ENCODE measurements around the gene MILR1. TPM values are rescaled to one million over a fixed set of nuclear protein-coding genes. Genes with fewer than 3 reads are reported as not detected.

Gene MILR1
- total RNA-seq (1 to 10 TPM; 8.8 to 8.9 TPM), polyA plus RNA-seq (ENCODE audit: insufficient read length in 2 of 2) (1 to 10 TPM; 5.6 to 7.7 TPM)
- long read RNA-seq, donor 1 = 0 reads
- long read RNA-seq, donor 2 = 0 reads
- long read RNA-seq, donor 3, partial matches to known transcripts = 0 of 1 reads
- long read RNA-seq, donor 3, other reads (novel, unspliced or antisense) = 0 of 1 reads
- long read RNA-seq, donor 4 = 0 reads

DNA sequence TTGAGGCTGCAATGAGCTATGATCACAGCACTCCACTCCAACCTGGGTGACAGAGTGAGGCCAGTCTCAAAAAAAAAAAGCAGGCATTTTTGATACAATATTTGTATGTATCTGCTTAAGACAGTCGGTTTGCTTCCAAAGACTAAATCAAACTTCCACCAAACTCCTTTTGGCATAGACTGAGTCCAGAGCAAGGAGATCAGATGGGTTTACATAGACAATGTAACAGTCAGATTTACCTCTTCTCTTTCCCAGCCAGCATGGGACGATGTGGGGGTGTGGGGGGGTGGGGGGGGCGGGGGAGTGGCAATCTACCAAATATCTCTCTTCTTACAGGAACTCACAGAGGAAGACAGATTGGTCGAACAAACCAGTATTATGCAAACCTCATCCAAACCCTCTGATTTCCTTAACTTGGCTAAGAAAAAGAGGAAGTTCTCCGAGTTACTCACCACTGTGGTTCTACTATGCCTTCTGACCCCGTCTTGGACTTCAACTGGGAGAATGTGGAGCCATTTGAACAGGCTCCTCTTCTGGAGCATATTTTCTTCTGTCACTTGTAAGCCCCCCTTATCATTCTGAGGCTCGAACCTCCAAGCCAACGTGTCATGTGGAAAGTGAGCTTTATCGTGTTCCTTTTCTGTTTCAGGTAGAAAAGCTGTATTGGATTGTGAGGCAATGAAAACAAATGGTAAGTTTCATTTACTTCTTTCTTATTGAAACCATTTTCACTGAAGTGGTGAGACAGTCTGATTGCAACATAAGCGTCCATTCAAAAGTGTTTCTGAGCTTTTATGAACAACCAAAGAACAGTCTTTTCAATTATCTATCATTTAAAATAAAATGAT, at the start of gene MILR1:
Gene MILR1 (plus strand): TSS at position 451 of the 848 bp plus-strand sequence. CDS start 54 bp downstream, at position 505.
- no peak within 1 kb of the TSS for H3K4me3 ChIP-seq (ENCODE audit: low read depth, low read length)
- no peaks in the 10 kb centered on the region for H3K27me3 ChIP-seq (ENCODE audit: control insufficient read depth, insufficient read depth, low read length)
- no peaks in the 10 kb centered on the region for H3K36me3 ChIP-seq (ENCODE audit: control insufficient read depth, insufficient read depth, low read length)
- no peaks in the 10 kb centered on the region for H3K9me3 ChIP-seq (ENCODE audit: control insufficient read depth, insufficient read depth, low read length)
- 67% methylated on average over 1 of the region's 10 CpGs for WGBS (ENCODE audit: insufficient coverage)
- H3K4me1 ChIP-seq (ENCODE audit: control insufficient read depth, insufficient read depth, low read length) = no peaks in the 10 kb centered on the region
- H3K27ac ChIP-seq (ENCODE audit: low read depth, low read length) = no peak within 1 kb of the TSS
- DNase-seq (ENCODE audit: low read depth in 4 of 6, low spot score in 6 of 6) = peak in 1 of 6 donors; percentile 22

GRCh38 chr17:64399767-64400156, 49.2 kb upstream of the MILR1 start:
- no peak for DNase-seq (ENCODE audit: low read depth in 4 of 6, low spot score in 6 of 6)
- H3K4me3 ChIP-seq (ENCODE audit: low read depth, low read length) = no peak overlapping the region

GRCh38 chr17:64400642-64401041, 48.3 kb upstream of the MILR1 start:
- Histone ChIP-seq H3K27ac (ENCODE audit: low read depth, low read length) (no peak overlapping the region), H3K4me3 (ENCODE audit: low read depth, low read length) (no peak overlapping the region), H3K4me1 (ENCODE audit: control insufficient read depth, insufficient read depth, low read length) (no peaks in the 10 kb centered on the region), H3K36me3 (ENCODE audit: control insufficient read depth, insufficient read depth, low read length) (no peaks in the 10 kb centered on the region), H3K27me3 (ENCODE audit: control insufficient read depth, insufficient read depth, low read length) (no peaks in the 10 kb centered on the region), H3K9me3 (ENCODE audit: control insufficient read depth, insufficient read depth, low read length) (no peaks in the 10 kb centered on the region)
- no peak for DNase-seq (ENCODE audit: low read depth in 4 of 6, low spot score in 6 of 6)
- no CpG with 5 or more reads among the region's 7 CpGs for WGBS (ENCODE audit: insufficient coverage)

More at GRCh38 chr17:64399767-64400156, 49.2 kb upstream of the MILR1 start:
- 100% methylated on average over 1 of the region's 1 CpG for WGBS (ENCODE audit: insufficient coverage)
- H3K9me3 ChIP-seq (ENCODE audit: control insufficient read depth, insufficient read depth, low read length) = no peaks in the 10 kb centered on the region
- no peaks in the 10 kb centered on the region for H3K4me1 ChIP-seq (ENCODE audit: control insufficient read depth, insufficient read depth, low read length)
- H3K36me3 ChIP-seq (ENCODE audit: control insufficient read depth, insufficient read depth, low read length) = no peaks in the 10 kb centered on the region
- H3K27me3 ChIP-seq (ENCODE audit: control insufficient read depth, insufficient read depth, low read length) = no peaks in the 10 kb centered on the region
- H3K27ac ChIP-seq (ENCODE audit: low read depth, low read length) = no peak overlapping the region

- H3K27me3 ChIP-seq (ENCODE audit: control insufficient read depth, insufficient read depth, low read length) = no peaks in the 10 kb centered on the region
- DNase-seq (ENCODE audit: low read depth in 4 of 6, low spot score in 6 of 6) = no peak
- 70% methylated on average over 4 of the region's 8 CpGs for WGBS (ENCODE audit: insufficient coverage)
- H3K4me1 ChIP-seq (ENCODE audit: control insufficient read depth, insufficient read depth, low read length) = no peaks in the 10 kb centered on the region
- H3K36me3 ChIP-seq (ENCODE audit: control insufficient read depth, insufficient read depth, low read length) = no peaks in the 10 kb centered on the region
- no peak overlapping the region for H3K4me3 ChIP-seq (ENCODE audit: low read depth, low read length)
- no peak overlapping the region for H3K27ac ChIP-seq (ENCODE audit: low read depth, low read length)
- H3K9me3 ChIP-seq (ENCODE audit: control insufficient read depth, insufficient read depth, low read length) = no peaks in the 10 kb centered on the region
Observed at GRCh38 chr17:64401244-64401860, 47.6 kb upstream of the MILR1 start.

GRCh38 chr17:64401941-64402340, 47.0 kb upstream of the MILR1 start:
- no peaks in the 10 kb centered on the region for H3K4me1 ChIP-seq (ENCODE audit: control insufficient read depth, insufficient read depth, low read length)
- DNase-seq (ENCODE audit: low read depth in 4 of 6, low spot score in 6 of 6) = no peak
- no peak overlapping the region for H3K27ac ChIP-seq (ENCODE audit: low read depth, low read length)
- H3K9me3 ChIP-seq (ENCODE audit: control insufficient read depth, insufficient read depth, low read length) = no peaks in the 10 kb centered on the region
- H3K4me3 ChIP-seq (ENCODE audit: low read depth, low read length) = no peak overlapping the region
- H3K36me3 ChIP-seq (ENCODE audit: control insufficient read depth, insufficient read depth, low read length) = no peaks in the 10 kb centered on the region
- H3K27me3 ChIP-seq (ENCODE audit: control insufficient read depth, insufficient read depth, low read length) = no peaks in the 10 kb centered on the region
- WGBS (ENCODE audit: insufficient coverage) = no CpG with 5 or more reads among the region's 2 CpGs

- whole genome bisulfite sequencing (ENCODE audit: insufficient coverage) = 100% methylated on average over 2 of the region's 5 CpGs
- Histone ChIP-seq H3K4me1 (ENCODE audit: control insufficient read depth, insufficient read depth, low read length) (no peaks in the 10 kb centered on the region), H3K4me3 (ENCODE audit: low read depth, low read length) (no peak overlapping the region), H3K36me3 (ENCODE audit: control insufficient read depth, insufficient read depth, low read length) (no peaks in the 10 kb centered on the region), H3K27me3 (ENCODE audit: control insufficient read depth, insufficient read depth, low read length) (no peaks in the 10 kb centered on the region), H3K27ac (ENCODE audit: low read depth, low read length) (no peak overlapping the region), H3K9me3 (ENCODE audit: control insufficient read depth, insufficient read depth, low read length) (no peaks in the 10 kb centered on the region)
- no peak for DNase-seq (ENCODE audit: low read depth in 4 of 6, low spot score in 6 of 6)
Observed at GRCh38 chr17:64402469-64402868, 46.4 kb upstream of the MILR1 start.

DNA sequence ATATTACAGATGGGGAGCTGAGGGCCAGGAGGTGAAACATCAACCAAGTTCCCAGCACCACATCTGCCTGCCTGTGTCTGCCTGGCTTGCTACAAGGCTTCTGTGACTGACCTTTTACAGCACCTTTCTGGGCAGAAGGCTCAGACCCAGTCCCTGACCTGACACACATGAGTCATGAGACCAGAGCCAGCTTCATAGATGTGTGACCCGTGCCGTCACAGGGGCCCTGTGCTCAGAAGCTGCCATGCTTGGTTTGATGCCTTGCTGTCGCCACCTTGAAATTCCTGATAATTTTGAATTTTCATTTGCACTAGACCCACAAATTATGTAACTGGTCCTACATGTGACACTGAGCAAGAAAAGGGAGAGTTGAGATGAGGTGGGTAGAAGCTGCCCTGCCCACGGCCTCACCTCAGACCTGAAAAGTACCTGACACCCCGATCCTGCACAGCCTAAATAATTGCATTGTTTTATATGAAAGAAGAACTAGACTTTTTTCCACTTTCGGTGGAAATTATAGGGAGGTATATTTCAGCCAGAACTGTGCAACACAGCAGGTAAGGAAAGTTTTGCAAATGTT, 44.9 kb upstream of the MILR1 start:
- 95% methylated on average over 6 of the region's 6 CpGs for WGBS (ENCODE audit: insufficient coverage)
- H3K36me3 ChIP-seq (ENCODE audit: control insufficient read depth, insufficient read depth, low read length) = no peaks in the 10 kb centered on the region
- H3K27ac ChIP-seq (ENCODE audit: low read depth, low read length) = no peak overlapping the region
- no peak overlapping the region for H3K4me3 ChIP-seq (ENCODE audit: low read depth, low read length)
- H3K4me1 ChIP-seq (ENCODE audit: control insufficient read depth, insufficient read depth, low read length) = no peaks in the 10 kb centered on the region
- H3K27me3 ChIP-seq (ENCODE audit: control insufficient read depth, insufficient read depth, low read length) = no peaks in the 10 kb centered on the region
- H3K9me3 ChIP-seq (ENCODE audit: control insufficient read depth, insufficient read depth, low read length) = no peaks in the 10 kb centered on the region
- no peak for DNase-seq (ENCODE audit: low read depth in 4 of 6, low spot score in 6 of 6)

DNA sequence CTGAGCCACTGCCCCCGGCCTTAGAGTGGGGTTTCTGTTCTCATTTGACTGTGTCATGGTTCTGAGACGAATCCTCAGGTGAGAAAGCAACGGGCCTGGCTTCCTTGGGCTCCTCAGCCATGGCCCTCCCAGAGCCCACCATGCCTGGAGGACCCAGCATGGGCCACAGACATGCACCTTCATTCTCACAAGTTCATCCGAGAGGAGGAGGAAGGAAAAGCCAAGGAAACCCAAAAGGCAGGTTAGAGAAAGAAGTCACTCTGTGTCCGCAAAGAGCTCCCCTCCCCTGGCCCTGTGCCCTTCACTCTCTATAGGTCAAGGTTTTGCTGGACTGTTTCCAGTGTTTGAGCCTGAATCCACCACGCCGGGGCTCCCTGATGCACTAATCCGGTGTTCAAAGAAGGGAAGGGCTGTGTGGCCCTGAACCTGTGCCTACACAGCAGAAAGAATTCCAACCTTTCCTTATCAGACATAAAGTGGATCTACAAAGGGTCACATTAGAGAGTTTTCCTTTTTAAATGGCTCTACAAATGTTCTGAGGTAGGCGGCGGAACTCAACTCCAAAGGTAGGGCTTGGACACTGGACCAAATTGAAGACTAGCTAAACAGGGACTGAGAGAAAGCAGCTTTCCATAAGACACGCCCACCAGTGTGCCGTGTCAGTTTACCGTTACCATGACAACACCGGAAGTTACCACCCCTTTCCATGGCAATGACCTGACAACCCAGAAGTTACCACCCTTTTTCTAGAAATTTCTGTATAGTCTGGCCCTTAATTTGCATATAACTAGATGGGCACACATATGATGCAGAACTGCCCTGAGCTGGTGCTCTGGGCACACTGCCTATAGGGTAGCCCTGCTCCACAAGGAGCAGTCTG, 42.4 kb upstream of the MILR1 start:
- H3K4me3 ChIP-seq (ENCODE audit: low read depth, low read length) = no peak overlapping the region
- DNase-seq (ENCODE audit: low read depth in 4 of 6, low spot score in 6 of 6) = no peak
- no peaks in the 10 kb centered on the region for H3K36me3 ChIP-seq (ENCODE audit: control insufficient read depth, insufficient read depth, low read length)
- WGBS (ENCODE audit: insufficient coverage) = 90% methylated on average over 10 of the region's 14 CpGs
- H3K27ac ChIP-seq (ENCODE audit: low read depth, low read length) = no peak overlapping the region
- H3K4me1 ChIP-seq (ENCODE audit: control insufficient read depth, insufficient read depth, low read length) = peaks cover 3% of the 10 kb centered on the region
- H3K9me3 ChIP-seq (ENCODE audit: control insufficient read depth, insufficient read depth, low read length) = no peaks in the 10 kb centered on the region
- no peaks in the 10 kb centered on the region for H3K27me3 ChIP-seq (ENCODE audit: control insufficient read depth, insufficient read depth, low read length)

Data from spinal cord (tissue), 10 donors.